Gastrocnemius medialis (tissue), 4 donors: ENCODE results near the gene MTARC1. TPM values are rescaled to one million over a fixed set of nuclear protein-coding genes. Genes with fewer than 3 reads are reported as not detected.

Experiments
- ATAC-seq, 2 donors: fragments of 150-250 bp; one replicate each; pipeline ENCODE4 v1.9.1; 2016
- DNase-seq, 2 donors: peaks; one replicate each; pipeline ENCODE4 v3.0.0-alpha.2; 2019
- H3K27ac ChIP-seq, 4 donors: fragments of 200-600 bp; sonication (generic); 1 replicate in 1 of 4; 2 replicates in 3 of 4; pipeline ENCODE4 v1.5.1; 2016 to 2018; ENCODE audit warnings: mild to moderate bottlenecking in 2 of 4, moderate library complexity in 1 of 4
- H3K27me3 ChIP-seq, 3 donors: fragments of 200-600 bp; sonication (generic) in 2 of 3; 1 replicate in 1 of 3; 2 replicates in 2 of 3; pipeline versions ENCODE4 v1.5.1 to v1.6.0; 2016 to 2019; ENCODE audit warnings: mild to moderate bottlenecking in 1 of 3, moderate library complexity in 1 of 3
- H3K36me3 ChIP-seq, 2 donors: fragments of 200-600 bp; sonication (generic) in 1 of 2; one replicate each; pipeline ENCODE4 v1.5.1; 2017 to 2018
- H3K4me1 ChIP-seq, 2 donors: fragments of 200-600 bp; sonication (generic) in 1 of 2; one replicate each; pipeline ENCODE4 v1.5.1; 2016 to 2017; ENCODE audit warnings: mild to moderate bottlenecking in 2 of 2
- H3K4me3 ChIP-seq, 4 donors: fragments of 200-600 bp; sonication (generic) in 3 of 4; 1 replicate in 1 of 4; 2 replicates in 3 of 4; pipeline ENCODE4 v1.5.1; 2016 to 2019; ENCODE audit warnings: mild to moderate bottlenecking in 2 of 4
- H3K9me3 ChIP-seq, 3 donors: fragments of 200-600 bp; sonication (generic) in 2 of 3; 1 replicate in 1 of 3; 2 replicates in 2 of 3; pipeline ENCODE4 v1.5.1; 2016 to 2019
- POLR2A ChIP-seq, 2 donors: fragments of 450-650 bp; IDR thresholded peaks; one replicate each; pipeline ENCODE4 v1.6.1; 2017; ENCODE audit warnings: antibody characterized with exemption in 2 of 2, mild to moderate bottlenecking in 2 of 2, moderate library complexity in 2 of 2
- in situ Hi-C, 4 donors: fragments of 200-750 bp; cut with MboI; loops; one replicate each; pipeline versions ENCODE4 v1.15.0 to v1.8.0; 2017; ENCODE audit warnings: low sequenced_read_pairs in 4 of 4
- intact Hi-C: fragments of 100-400 bp; cut with DNase I; formaldehyde crosslinking; loops from one replicate; pipeline ENCODE4 v1.15.1; 2023; ENCODE audit warnings: low total_unique reads
- total RNA-seq, 4 donors: library from RNA; depleted of rRNA; stranded (reverse); fragments of >200 nt; gene quantifications; one replicate each; pipeline versions ENCODE4 v1.1.0 to v1.2.3, GENCODE V29; 2016
- TF ChIP-seq, protein P1 (sequence below), 5 experiments: fragments of 450-650 bp in 3 of 5; fragments of 200-600 bp in 2 of 5; sonication (generic) in 2 of 5; IDR thresholded peaks in 4 of 5; conservative IDR thresholded peaks in 1 of 5; 1 replicate in 4 of 5; 2 replicates in 1 of 5; pipeline ENCODE4 v1.5.1; 2016 to 2019; ENCODE audit warnings: antibody characterized with exemption in 5 of 5, mild to moderate bottlenecking in 3 of 5, moderate library complexity in 3 of 5

MTARC1 gene
- total RNA-seq, 4 donors from 2014 or later, result 1.2 to 2.9 (median 1.3) TPM

DNA sequence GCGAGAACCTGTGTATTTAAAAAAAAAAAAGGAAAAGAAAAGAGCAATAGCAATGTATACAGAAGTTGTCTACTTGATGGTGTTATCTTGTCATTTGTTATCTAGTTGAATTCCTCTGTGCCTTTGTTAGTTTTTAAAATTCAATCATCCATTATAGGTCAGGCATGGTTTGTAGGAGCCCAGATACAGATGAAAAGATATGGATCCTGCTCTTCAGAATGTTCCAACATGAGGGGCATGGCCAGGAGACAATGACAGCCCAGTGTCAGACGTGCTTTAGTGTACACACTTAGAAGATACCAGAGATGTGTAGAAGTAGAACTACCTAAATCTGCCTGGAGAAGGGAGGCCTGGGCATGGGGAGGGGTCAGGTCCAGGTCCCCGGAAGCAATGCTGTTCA is 22.0 kb upstream of the MTARC1 start:
- Histone ChIP-seq H3K9me3 (no peaks in the 10 kb centered on the region), H3K36me3 (peaks cover 0 to 16% of the 10 kb centered on the region in 2 donors), H3K4me1 (peaks cover 0 to 15% of the 10 kb centered on the region in 2 donors), H3K27me3 (no peaks in the 10 kb centered on the region), H3K27ac (no peak overlapping the region), H3K4me3 (no peak overlapping the region)
- in situ Hi-C loops, result no loop called here
- DNase-seq (no peak), ATAC-seq (no peak)
- TF ChIP-seq, protein P1, sequence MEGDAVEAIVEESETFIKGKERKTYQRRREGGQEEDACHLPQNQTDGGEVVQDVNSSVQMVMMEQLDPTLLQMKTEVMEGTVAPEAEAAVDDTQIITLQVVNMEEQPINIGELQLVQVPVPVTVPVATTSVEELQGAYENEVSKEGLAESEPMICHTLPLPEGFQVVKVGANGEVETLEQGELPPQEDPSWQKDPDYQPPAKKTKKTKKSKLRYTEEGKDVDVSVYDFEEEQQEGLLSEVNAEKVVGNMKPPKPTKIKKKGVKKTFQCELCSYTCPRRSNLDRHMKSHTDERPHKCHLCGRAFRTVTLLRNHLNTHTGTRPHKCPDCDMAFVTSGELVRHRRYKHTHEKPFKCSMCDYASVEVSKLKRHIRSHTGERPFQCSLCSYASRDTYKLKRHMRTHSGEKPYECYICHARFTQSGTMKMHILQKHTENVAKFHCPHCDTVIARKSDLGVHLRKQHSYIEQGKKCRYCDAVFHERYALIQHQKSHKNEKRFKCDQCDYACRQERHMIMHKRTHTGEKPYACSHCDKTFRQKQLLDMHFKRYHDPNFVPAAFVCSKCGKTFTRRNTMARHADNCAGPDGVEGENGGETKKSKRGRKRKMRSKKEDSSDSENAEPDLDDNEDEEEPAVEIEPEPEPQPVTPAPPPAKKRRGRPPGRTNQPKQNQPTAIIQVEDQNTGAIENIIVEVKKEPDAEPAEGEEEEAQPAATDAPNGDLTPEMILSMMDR (IDR thresholded peaks at IDR 0.05 in 4 of 5, conservative IDR thresholded peaks at IDR 0.05 in 1 of 5), result no peak
- intact Hi-C loops, result no loop called here

DNA sequence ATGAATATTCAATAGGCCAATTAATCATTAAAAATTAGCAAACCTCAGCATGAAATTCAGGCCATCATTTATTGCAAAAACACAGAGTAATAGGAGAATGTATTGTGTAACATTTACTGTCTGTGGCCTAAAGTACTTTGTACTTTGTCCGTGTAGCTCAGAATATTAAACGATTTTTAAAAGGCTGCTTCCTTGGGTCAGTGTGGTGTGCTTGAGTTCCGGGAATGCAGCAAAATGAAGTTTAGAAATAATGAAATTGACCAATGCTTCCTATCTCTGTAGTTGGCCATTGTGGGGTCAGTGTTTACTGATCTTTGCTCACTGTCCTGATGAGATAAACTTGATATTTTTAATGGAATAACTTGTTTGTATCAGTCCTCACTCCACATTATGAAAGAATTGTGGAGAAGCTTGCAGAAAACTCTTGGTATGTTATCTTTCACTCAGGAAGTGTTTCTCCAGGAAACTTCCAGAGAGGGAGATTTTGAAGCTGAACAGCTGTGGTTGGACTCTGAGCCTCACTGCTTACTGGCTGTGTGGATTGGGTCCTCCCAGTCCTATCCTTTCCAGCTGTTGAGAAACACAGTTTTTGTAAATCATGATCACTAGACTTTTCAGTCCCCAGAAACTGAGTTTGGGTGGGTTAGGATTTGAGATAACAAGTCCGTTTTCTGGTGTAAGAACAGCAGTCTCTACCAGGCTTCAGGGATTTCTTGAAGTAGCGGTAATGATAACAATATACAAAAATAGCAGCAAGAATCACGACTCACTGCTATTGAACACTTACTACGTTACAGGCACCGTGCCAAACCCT is 19.2 kb upstream of the MTARC1 start:
- in situ Hi-C loops, result no loop called here
- intact Hi-C loops, result no loop called here
- no peak for TF ChIP-seq POLR2A (IDR thresholded peaks at IDR 0.05)
- TF ChIP-seq, protein P1 (IDR thresholded peaks at IDR 0.05 in 4 of 5, conservative IDR thresholded peaks at IDR 0.05 in 1 of 5), result no peak
- peak; percentile 42 to 49 for ATAC-seq
- no peaks in the 10 kb centered on the region for H3K9me3 ChIP-seq
- H3K4me3 ChIP-seq, result no peak overlapping the region
- peak overlapping the region in 2 of 4 donors; percentile 3 to 8 for H3K27ac ChIP-seq
- peaks cover 5 to 15% of the 10 kb centered on the region in 2 donors for H3K4me1 ChIP-seq
- DNase-seq, result no peak
- H3K27me3 ChIP-seq, result no peaks in the 10 kb centered on the region
- H3K36me3 ChIP-seq, result peaks cover 0 to 15% of the 10 kb centered on the region in 2 donors

DNA sequence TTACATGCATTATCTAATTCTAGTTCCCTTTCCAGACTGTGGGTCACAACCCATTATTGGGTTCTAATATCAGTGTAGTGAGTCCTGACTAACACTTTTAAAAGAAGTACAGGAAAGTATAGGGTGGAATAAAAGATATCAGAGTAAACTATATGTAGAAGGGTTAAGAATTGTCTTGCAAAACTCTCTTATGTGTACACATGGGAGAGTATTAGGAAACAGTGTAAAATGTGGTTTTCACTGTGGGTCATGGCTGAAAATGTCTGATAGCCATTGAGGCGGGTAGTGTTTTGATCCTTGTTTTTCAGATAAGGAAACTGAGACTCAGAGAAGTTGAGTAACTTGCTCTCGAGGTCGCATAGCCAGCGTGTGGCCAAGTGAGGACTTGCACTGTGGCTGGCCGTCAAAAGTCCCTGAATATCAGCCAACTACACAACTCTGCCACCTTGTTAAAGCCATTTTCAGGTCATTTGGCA is 18.5 kb upstream of the MTARC1 start:
- H3K4me3 ChIP-seq, result no peak overlapping the region
- no peaks in the 10 kb centered on the region for H3K9me3 ChIP-seq
- DNase-seq (no peak), ATAC-seq (peak in 1 of 2 donors; percentile 25)
- in situ Hi-C loops (no loop called here), intact Hi-C loops (no loop called here)
- peaks cover 0 to 9% of the 10 kb centered on the region in 2 donors for H3K36me3 ChIP-seq
- peaks cover 6 to 15% of the 10 kb centered on the region in 2 donors for H3K4me1 ChIP-seq
- H3K27me3 ChIP-seq, result no peaks in the 10 kb centered on the region
- H3K27ac ChIP-seq, result peak overlapping the region in 2 of 4 donors; percentile 3 to 8
- no peak for TF ChIP-seq POLR2A (IDR thresholded peaks at IDR 0.05)

DNA sequence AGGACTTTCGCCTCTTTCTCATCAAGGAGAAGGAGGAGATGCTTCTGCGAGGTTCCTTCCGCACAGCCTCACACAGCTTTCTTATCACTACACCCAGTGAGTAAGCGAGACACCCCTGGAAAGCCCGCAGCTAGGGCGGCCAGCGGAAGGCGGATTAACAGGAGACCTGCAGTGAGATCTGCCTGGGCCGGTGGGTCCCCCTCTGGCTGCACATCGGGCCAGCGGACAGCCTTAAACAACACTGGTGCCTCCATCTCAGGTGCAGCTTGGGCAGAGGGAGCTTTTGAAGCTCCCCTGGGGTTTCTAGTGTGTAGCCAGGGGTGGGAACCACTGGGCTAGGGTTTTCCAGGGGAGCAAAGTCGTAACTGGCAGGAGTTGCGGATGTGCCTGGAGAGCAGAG is 17.5 kb upstream of the MTARC1 start:
- no peak for TF ChIP-seq POLR2A (IDR thresholded peaks at IDR 0.05)
- TF ChIP-seq, protein P1 (IDR thresholded peaks at IDR 0.05 in 4 of 5, conservative IDR thresholded peaks at IDR 0.05 in 1 of 5), result no peak
- H3K9me3 ChIP-seq, result no peaks in the 10 kb centered on the region
- in situ Hi-C loops (no loop called here), intact Hi-C loops (no loop called here)
- H3K4me1 ChIP-seq, result peaks cover 6 to 15% of the 10 kb centered on the region in 2 donors
- ATAC-seq (no peak), DNase-seq (no peak)
- H3K27me3 ChIP-seq, result no peaks in the 10 kb centered on the region
- H3K4me3 ChIP-seq, result no peak overlapping the region
- no peak overlapping the region for H3K27ac ChIP-seq
- peaks cover 0 to 6% of the 10 kb centered on the region in 2 donors for H3K36me3 ChIP-seq

DNA sequence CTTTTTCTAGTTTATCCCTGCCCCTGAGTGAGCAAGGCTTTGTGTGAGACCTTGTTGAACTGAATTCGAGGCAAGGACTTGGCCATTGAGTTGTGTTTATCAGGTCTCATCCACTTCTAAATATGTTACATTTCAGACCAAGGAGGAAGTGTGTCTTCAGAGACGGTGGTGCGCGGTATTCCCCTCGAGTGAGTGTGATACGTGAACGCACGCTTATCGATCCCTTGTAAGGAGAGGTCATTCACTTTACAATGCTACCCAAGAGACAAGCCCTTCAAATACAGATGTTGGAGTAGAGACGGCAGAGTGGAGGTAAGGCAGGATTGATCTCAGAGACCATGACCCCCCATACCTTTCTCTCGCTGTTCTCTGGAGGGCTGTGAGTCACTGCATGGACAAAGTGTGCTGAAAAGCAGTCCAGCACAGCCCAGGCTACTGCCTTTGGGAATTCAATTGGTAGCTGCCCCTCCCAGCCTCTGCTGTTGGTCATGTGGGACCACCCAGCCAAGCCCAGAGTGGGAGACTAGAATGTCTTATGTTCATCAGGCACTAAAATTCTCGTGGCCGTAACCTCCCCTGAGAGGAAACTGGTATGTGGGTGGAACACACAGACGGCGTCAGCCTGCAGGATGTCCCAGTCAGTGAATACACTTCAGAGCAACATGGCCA is 16.3 kb upstream of the MTARC1 start:
- no peak overlapping the region for H3K4me3 ChIP-seq
- intact Hi-C loops, result no loop called here
- H3K27ac ChIP-seq, result no peak overlapping the region
- DNase-seq (no peak), ATAC-seq (no peak)
- TF ChIP-seq POLR2A (IDR thresholded peaks at IDR 0.05), result no peak
- TF ChIP-seq, protein P1 (IDR thresholded peaks at IDR 0.05 in 4 of 5, conservative IDR thresholded peaks at IDR 0.05 in 1 of 5), result no peak
- H3K36me3 ChIP-seq, result peaks cover 0 to 6% of the 10 kb centered on the region in 2 donors
- H3K27me3 ChIP-seq, result no peaks in the 10 kb centered on the region
- peaks cover 6 to 15% of the 10 kb centered on the region in 2 donors for H3K4me1 ChIP-seq
- in situ Hi-C loops, result loop anchor here in 1 of 4 donors (10.0 kb wide), 1 partner anchor 86 kb away; no protein-coding TSS in a partner anchor
- H3K9me3 ChIP-seq, result no peaks in the 10 kb centered on the region
